H9 (cell line): ENCODE measurements around the gene STT3B. TPM values are rescaled to one million over a fixed set of nuclear protein-coding genes. Genes with fewer than 3 reads are reported as not detected.

ENCODE experiments used
- DNase-seq: peaks from one replicate; pipeline ENCODE4 v3.0.0-alpha.2; 2017
- H2AFZ ChIP-seq: one replicate; pipeline ENCODE4 v1.6.1; 2013; ENCODE audit warnings: mild to moderate bottlenecking, low read length, control low read depth, moderate library complexity
- H2AK5ac ChIP-seq: 2 replicates; pipeline ENCODE4 v1.6.1; 2013; ENCODE audit warnings: low read length, control low read depth, mixed read lengths; ENCODE audit not compliant: insufficient read length
- H2BK120ac ChIP-seq: one replicate; pipeline ENCODE4 v1.6.1; 2013; ENCODE audit warnings: low read depth, mild to moderate bottlenecking, low read length, control low read depth, inconsistent platforms; ENCODE audit not compliant: poor library complexity, severe bottlenecking
- H2BK12ac ChIP-seq: 2 replicates; pipeline ENCODE4 v1.6.1; 2013; ENCODE audit warnings: low read length, control low read depth, mixed read lengths, low read depth; ENCODE audit not compliant: insufficient read length
- H2BK15ac ChIP-seq: 2 replicates; pipeline ENCODE4 v1.6.1; 2013; ENCODE audit warnings: low read depth, low read length, control low read depth
- H2BK20ac ChIP-seq: one replicate; pipeline ENCODE4 v1.6.1; 2013; ENCODE audit warnings: low read depth, mild to moderate bottlenecking, low read length, control low read depth, inconsistent platforms; ENCODE audit not compliant: poor library complexity, severe bottlenecking
- H2BK5ac ChIP-seq: 2 replicates; pipeline ENCODE4 v1.6.1; 2013; ENCODE audit warnings: low read length, control low read depth, mixed read lengths; ENCODE audit not compliant: insufficient read length
- H3K14ac ChIP-seq: 2 replicates; pipeline ENCODE4 v1.6.1; 2013; ENCODE audit warnings: low read length, control low read depth; ENCODE audit not compliant: insufficient read depth
- H3K18ac ChIP-seq: 2 replicates; pipeline ENCODE4 v1.6.1; 2013; ENCODE audit warnings: low read depth, mild to moderate bottlenecking, mixed read lengths, low read length, control low read depth; ENCODE audit not compliant: insufficient read length
- H3K23ac ChIP-seq: 2 replicates; pipeline ENCODE4 v1.6.1; 2013; ENCODE audit warnings: low read length, control low read depth, mixed read lengths, low read depth; ENCODE audit not compliant: insufficient read length
- H3K23me2 ChIP-seq: 2 replicates; pipeline ENCODE4 v1.6.1; 2013; ENCODE audit warnings: low read depth, mild to moderate bottlenecking, mixed read lengths, low read length, control low read depth; ENCODE audit not compliant: insufficient read length, poor library complexity, severe bottlenecking
- H3K27ac ChIP-seq: 2 replicates; pipeline ENCODE4 v1.5.1; 2013; ENCODE audit warnings: low read length, control low read depth, mixed read lengths, low read depth; ENCODE audit not compliant: insufficient read length
- H3K27me3 ChIP-seq: 2 replicates; pipeline ENCODE4 v1.6.1; 2013; ENCODE audit warnings: low read length, control low read depth, inconsistent platforms; ENCODE audit not compliant: insufficient read depth
- H3K4ac ChIP-seq: 2 replicates; pipeline ENCODE4 v1.6.1; 2013; ENCODE audit warnings: low read depth, mild to moderate bottlenecking, control low read depth, inconsistent platforms, low read length, moderate library complexity
- H3K4me1 ChIP-seq: 2 replicates; pipeline ENCODE4 v1.6.1; 2013; ENCODE audit warnings: low read length, control low read depth, inconsistent platforms; ENCODE audit not compliant: insufficient read depth
- H3K4me2 ChIP-seq: 2 replicates; pipeline ENCODE4 v1.6.1; 2013; ENCODE audit warnings: low read length, control low read depth, mixed read lengths; ENCODE audit not compliant: insufficient read length, insufficient read depth
- H3K56ac ChIP-seq: 2 replicates; pipeline ENCODE4 v1.6.1; 2013; ENCODE audit warnings: low read depth, mild to moderate bottlenecking, mixed read lengths, low read length, control low read depth; ENCODE audit not compliant: insufficient read length
- H3K79me1 ChIP-seq: 2 replicates; pipeline ENCODE4 v1.6.1; 2013; ENCODE audit warnings: low read depth, mild to moderate bottlenecking, moderate library complexity, low read length, control low read depth, inconsistent platforms; ENCODE audit not compliant: insufficient read depth, poor library complexity, severe bottlenecking
- H3K79me2 ChIP-seq: 2 replicates; pipeline ENCODE4 v1.6.1; 2013; ENCODE audit warnings: low read length, control low read depth, inconsistent platforms; ENCODE audit not compliant: insufficient read depth
- H3K9ac ChIP-seq: 2 replicates; pipeline ENCODE4 v1.6.1; 2013; ENCODE audit warnings: low read length, control low read depth, mixed read lengths; ENCODE audit not compliant: insufficient read length; ENCODE audit errors: extremely low read depth
- H3K9me3 ChIP-seq: one replicate; pipeline ENCODE4 v1.6.1; 2013; ENCODE audit warnings: low read depth, low read length, inconsistent platforms; ENCODE audit not compliant: control insufficient read depth
- H3T11ph ChIP-seq: one replicate; pipeline ENCODE4 v1.6.1; 2013; ENCODE audit warnings: mild to moderate bottlenecking, low read length, control low read depth, inconsistent platforms
- H4K20me1 ChIP-seq: one replicate; pipeline ENCODE4 v1.6.1; 2013; ENCODE audit not compliant: control insufficient read depth, insufficient read length, insufficient read depth
- H4K5ac ChIP-seq: 2 replicates; pipeline ENCODE4 v1.6.1; 2013; ENCODE audit warnings: low read depth, mild to moderate bottlenecking, mixed read lengths, low read length, control low read depth; ENCODE audit not compliant: insufficient read length
- H4K8ac ChIP-seq: replicated peaks from 2 replicates; pipeline ENCODE4 v1.6.1; 2013; ENCODE audit warnings: low read length, control low read depth, mixed read lengths, low read depth; ENCODE audit not compliant: insufficient read length
- H4K91ac ChIP-seq: 2 replicates; pipeline ENCODE4 v1.6.1; 2013; ENCODE audit warnings: low read depth, mild to moderate bottlenecking, moderate library complexity, mixed read lengths, low read length, control low read depth; ENCODE audit not compliant: insufficient read length
- H3K27ac Mint-ChIP-seq, 3 experiments: 2 replicates in 2 of 3; 3 replicates in 1 of 3; pipeline ENCODE4 v1.8.0; 2020 to 2021; ENCODE audit warnings: mixed read lengths in 3 of 3, mild to moderate bottlenecking in 1 of 3, moderate library complexity in 1 of 3
- H3K27me3 Mint-ChIP-seq: 2 replicates; pipeline ENCODE4 v1.8.0; 2021; ENCODE audit warnings: low read depth, mild to moderate bottlenecking, moderate library complexity, mixed read lengths
- H3K36me3 Mint-ChIP-seq, 3 experiments: 2 replicates in 2 of 3; 3 replicates in 1 of 3; pipeline ENCODE4 v1.8.0; 2020 to 2021; ENCODE audit warnings: low read depth in 3 of 3, mixed read lengths in 3 of 3; ENCODE audit not compliant: insufficient read depth in 1 of 3
- H3K4me1 Mint-ChIP-seq, 2 experiments: 2 replicates each; pipeline ENCODE4 v1.8.0; 2020; ENCODE audit warnings: mixed read lengths in 2 of 2
- H3K4me3 Mint-ChIP-seq, 2 experiments: 2 replicates in 1 of 2; 3 replicates in 1 of 2; pipeline ENCODE4 v1.8.0; 2020 to 2021; ENCODE audit warnings: mild to moderate bottlenecking in 2 of 2, mixed read lengths in 2 of 2, moderate library complexity in 1 of 2
- H3K9me3 Mint-ChIP-seq, 2 experiments: 2 replicates in 1 of 2; 3 replicates in 1 of 2; pipeline ENCODE4 v1.8.0; 2020; ENCODE audit warnings: mild to moderate bottlenecking in 2 of 2, mixed read lengths in 2 of 2, moderate library complexity in 1 of 2
- WGBS: extraction: QIAGEN DNeasy Blood & Tissue Kit; methylation state at CpG from one replicate; pipeline ENCODE4 v1.1.7; 2013; ENCODE audit warnings: missing lambda C conversion rate, low lambda C conversion rate, mixed read lengths; ENCODE audit not compliant: insufficient read length; ENCODE audit errors: extremely low coverage; 5-methylcytosine and 5-hydroxymethylcytosine counted together
- total RNA-seq: library from RNA; stranded (reverse); gene quantifications from 2 replicates; pipeline ENCODE4 v1.2.1, GENCODE V29; 2021
- TF ChIP-seq, protein P1 (sequence below): fragments of 200-600 bp; sonication (generic); conservative IDR thresholded peaks from 3 replicates; pipeline ENCODE4 v1.8.0; 2021; ENCODE audit warnings: antibody characterized with exemption, mild to moderate bottlenecking

Gene STT3B
- total RNA-seq, 1 experiment from 2014 or later: 79.9 TPM

- no peaks in the 10 kb centered on the region for H3K9me3 ChIP-seq
- no peak overlapping the region for H2BK12ac ChIP-seq
- Mint-ChIP-seq H3K4me3 (no peak overlapping the region), H3K4me1 (peaks cover 31 to 38% of the 10 kb centered on the region in 2 experiments), H3K36me3 (peaks cover 0 to 2% (median 0%) of the 10 kb centered on the region in 3 experiments; a peak in 2 of 7 replicates), H3K27ac (no peak overlapping the region), H3K27me3 (no peaks in the 10 kb centered on the region), H3K9me3 (no peaks in the 10 kb centered on the region)
- H3K27ac ChIP-seq: no peak overlapping the region
- peaks cover 9% of the 10 kb centered on the region; the same call in 1 of the 2 replicates for H3K79me2 ChIP-seq
- no peaks in the 10 kb centered on the region for H3K27me3 ChIP-seq
- no peak overlapping the region for H4K8ac ChIP-seq
- no peaks in the 10 kb centered on the region for H4K20me1 ChIP-seq
- H3K23ac ChIP-seq: no peak overlapping the region
- H2BK5ac ChIP-seq: no peak overlapping the region
- no peak overlapping the region for H3K14ac ChIP-seq
- no peak overlapping the region for H3K9ac ChIP-seq
- no peak overlapping the region for H4K5ac ChIP-seq
- H2AFZ ChIP-seq: no peak overlapping the region
- no peak overlapping the region for H3K4ac ChIP-seq
- H4K91ac ChIP-seq: no peak overlapping the region
- H2AK5ac ChIP-seq: no peak overlapping the region
- H3K4me1 ChIP-seq: no peaks in the 10 kb centered on the region
- H3K79me1 ChIP-seq: no peaks in the 10 kb centered on the region
- DNase-seq: no peak
- H3K23me2 ChIP-seq: no peaks in the 10 kb centered on the region
- H2BK20ac ChIP-seq: no peak overlapping the region
- no peak overlapping the region for H3T11ph ChIP-seq
- no peak overlapping the region for H2BK15ac ChIP-seq
- no peak overlapping the region for H3K4me2 ChIP-seq
- no peak overlapping the region for H3K56ac ChIP-seq
- WGBS: no CpG with 5 or more reads among the region's 1 CpG
- TF ChIP-seq, protein P1, sequence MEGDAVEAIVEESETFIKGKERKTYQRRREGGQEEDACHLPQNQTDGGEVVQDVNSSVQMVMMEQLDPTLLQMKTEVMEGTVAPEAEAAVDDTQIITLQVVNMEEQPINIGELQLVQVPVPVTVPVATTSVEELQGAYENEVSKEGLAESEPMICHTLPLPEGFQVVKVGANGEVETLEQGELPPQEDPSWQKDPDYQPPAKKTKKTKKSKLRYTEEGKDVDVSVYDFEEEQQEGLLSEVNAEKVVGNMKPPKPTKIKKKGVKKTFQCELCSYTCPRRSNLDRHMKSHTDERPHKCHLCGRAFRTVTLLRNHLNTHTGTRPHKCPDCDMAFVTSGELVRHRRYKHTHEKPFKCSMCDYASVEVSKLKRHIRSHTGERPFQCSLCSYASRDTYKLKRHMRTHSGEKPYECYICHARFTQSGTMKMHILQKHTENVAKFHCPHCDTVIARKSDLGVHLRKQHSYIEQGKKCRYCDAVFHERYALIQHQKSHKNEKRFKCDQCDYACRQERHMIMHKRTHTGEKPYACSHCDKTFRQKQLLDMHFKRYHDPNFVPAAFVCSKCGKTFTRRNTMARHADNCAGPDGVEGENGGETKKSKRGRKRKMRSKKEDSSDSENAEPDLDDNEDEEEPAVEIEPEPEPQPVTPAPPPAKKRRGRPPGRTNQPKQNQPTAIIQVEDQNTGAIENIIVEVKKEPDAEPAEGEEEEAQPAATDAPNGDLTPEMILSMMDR: no peak
- H2BK120ac ChIP-seq: no peak overlapping the region
- no peak overlapping the region for H3K18ac ChIP-seq
These were observed 13.4 kb downstream of the STT3B start for GRCh38 chr3:31546162-31546561.
